ENCODE data around the gene CD8B2.

DNA sequence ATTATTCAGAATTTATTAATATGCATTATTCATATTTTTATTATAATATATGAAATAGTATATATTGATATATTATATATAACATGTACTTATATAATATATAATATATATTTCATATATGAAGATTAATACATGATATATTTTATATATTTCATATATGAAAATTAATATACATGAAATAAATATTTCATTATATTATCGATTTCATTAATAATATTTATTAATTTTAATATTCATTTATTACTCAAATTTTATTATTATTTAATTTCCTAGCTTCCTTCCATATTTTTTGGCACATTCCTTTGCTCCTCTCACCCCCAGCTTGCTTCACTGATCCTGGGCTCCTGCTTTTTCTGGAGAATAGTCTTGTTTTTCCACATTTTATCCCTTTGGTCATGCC, 29.7 kb downstream of the CD8B2 start:
- TF ChIP-seq EZH2phosphoT487 (IDR thresholded peaks at IDR 0.05; ENCODE audit: low read depth): no peak
- TF ChIP-seq, protein P1, sequence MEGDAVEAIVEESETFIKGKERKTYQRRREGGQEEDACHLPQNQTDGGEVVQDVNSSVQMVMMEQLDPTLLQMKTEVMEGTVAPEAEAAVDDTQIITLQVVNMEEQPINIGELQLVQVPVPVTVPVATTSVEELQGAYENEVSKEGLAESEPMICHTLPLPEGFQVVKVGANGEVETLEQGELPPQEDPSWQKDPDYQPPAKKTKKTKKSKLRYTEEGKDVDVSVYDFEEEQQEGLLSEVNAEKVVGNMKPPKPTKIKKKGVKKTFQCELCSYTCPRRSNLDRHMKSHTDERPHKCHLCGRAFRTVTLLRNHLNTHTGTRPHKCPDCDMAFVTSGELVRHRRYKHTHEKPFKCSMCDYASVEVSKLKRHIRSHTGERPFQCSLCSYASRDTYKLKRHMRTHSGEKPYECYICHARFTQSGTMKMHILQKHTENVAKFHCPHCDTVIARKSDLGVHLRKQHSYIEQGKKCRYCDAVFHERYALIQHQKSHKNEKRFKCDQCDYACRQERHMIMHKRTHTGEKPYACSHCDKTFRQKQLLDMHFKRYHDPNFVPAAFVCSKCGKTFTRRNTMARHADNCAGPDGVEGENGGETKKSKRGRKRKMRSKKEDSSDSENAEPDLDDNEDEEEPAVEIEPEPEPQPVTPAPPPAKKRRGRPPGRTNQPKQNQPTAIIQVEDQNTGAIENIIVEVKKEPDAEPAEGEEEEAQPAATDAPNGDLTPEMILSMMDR (IDR thresholded peaks at IDR 0.05; ENCODE audit: low read depth, low read length): no peak

Measured in OCI-LY3 (cell line).